GM18520 (cell line): ENCODE results near the gene TXNRD1.
A peak's percentile ranks its signal among the peaks of the same experiment; 100 is the strongest.

Experiments
- ATAC-seq: cut with Tn5 transposase; IDR thresholded peaks from one replicate; pipeline ENCODE4 v1.9.1; 2021; ENCODE audit not compliant: unreplicated experiment

The TXNRD1 gene

GRCh38 chr12:104299842-104300481 is 84.4 kb downstream of the TXNRD1 start:
- no peak for ATAC-seq

- ATAC-seq: peak; percentile 71
Observed at GRCh38 chr12:104303538-104304151, 88.1 kb downstream of the TXNRD1 start, which contains the start of gene EID3. TSS of gene EID3 (plus strand) at chr12:104303739. CDS start at chr12:104303935, 196 bp downstream.

GRCh38 chr12:104304261-104305009 is 88.9 kb downstream of the TXNRD1 start:
- no peak for ATAC-seq

DNA sequence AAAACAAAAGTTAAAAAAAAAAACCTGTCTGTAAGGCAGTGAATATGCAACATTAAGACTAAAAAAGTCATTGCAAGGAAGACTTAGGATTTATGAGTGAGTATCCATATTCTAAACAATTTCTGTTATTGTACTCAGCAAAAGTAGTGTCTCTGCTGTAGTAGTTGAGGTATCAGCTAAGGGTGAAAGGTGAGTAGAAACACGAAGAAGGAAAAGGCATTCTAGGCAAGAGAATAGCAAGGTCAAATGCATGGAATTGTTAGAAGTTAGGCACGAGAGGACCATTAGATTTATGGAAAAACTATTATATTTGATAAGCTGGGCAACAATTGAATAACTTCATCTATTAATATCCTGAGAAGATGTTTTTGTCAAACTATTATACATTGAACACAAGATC is 89.8 kb downstream of the TXNRD1 start:
- ATAC-seq: no peak

DNA sequence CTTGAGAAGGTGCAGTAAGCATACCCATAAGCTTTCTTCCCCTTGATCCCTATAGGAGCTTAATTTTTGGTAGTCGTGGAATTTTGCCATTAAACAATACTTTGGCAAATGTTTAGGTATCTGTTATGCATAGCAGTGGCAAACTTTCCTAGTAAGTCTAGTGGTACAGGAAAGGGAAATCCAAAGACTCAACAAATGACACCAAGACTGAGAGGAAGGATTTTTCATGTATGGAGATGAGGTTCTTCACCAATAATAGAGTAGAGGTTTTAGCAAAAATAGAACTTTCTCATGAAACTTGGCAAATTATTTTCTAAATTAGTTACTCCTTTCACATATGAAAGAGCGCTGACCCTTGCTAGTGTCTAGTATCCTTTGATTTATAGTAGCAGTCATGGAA is 90.8 kb downstream of the TXNRD1 start:
- no peak for ATAC-seq

DNA sequence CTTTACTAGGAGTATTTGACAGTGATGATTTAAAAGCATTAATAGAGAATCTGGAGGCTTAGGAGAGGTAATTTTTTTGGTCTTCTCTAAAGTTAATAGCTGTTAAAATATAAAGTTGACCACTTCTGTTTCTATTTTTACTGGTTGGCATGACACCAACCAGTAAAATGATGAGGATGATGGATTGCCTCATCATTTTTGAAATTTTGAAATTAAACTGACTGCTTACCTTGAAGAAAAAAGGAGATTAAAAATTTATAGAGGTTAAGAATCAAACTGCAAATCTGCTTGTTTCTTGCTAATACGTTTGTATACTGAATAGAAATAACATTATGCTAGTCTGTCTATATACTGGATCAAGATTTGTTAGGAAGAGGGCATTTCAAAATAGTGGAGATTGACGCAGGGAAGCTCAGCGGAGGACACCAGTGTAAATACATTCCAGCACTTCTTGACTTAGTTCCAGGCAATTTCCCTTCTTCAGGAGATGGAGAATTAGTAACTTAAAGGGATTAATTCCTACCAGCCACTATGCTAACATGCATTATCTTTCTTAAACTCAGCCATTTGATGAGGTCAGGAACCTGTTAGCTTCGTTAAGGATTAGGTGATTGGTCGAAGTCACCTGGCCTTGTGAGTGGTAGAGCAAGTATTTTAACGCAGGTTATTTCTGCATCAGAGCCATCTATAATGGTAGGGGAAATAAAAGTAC is 91.5 kb downstream of the TXNRD1 start:
- no peak for ATAC-seq

- no peak for ATAC-seq
Observed at GRCh38 chr12:104307655-104308000, 92.0 kb downstream of the TXNRD1 start.

DNA sequence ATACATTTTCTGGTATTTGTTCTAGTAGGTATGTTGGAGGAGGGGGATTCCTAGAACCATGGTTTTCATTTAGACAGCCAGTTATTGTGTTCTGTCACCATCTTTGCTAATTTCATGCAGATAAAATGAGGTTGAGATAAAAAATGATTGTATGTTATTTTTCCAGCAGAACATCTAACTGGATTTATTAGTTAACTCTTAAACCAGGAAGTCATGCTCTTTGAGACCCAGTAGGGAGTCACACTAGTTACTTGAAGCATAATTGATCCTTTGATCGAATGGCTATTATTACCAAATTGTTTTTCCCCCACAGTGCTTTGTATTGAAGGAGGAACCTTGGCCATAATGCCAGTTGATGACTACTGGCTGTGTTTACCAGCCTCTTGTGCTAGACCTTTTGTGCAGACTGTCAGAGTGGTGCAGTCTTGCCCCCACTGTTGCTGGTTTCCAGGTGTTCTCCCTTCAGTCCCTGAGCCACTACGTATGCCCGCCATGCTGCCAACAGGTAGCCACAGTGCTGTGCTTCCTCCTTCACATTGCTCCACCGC is 93.9 kb downstream of the TXNRD1 start:
- ATAC-seq: no peak

DNA sequence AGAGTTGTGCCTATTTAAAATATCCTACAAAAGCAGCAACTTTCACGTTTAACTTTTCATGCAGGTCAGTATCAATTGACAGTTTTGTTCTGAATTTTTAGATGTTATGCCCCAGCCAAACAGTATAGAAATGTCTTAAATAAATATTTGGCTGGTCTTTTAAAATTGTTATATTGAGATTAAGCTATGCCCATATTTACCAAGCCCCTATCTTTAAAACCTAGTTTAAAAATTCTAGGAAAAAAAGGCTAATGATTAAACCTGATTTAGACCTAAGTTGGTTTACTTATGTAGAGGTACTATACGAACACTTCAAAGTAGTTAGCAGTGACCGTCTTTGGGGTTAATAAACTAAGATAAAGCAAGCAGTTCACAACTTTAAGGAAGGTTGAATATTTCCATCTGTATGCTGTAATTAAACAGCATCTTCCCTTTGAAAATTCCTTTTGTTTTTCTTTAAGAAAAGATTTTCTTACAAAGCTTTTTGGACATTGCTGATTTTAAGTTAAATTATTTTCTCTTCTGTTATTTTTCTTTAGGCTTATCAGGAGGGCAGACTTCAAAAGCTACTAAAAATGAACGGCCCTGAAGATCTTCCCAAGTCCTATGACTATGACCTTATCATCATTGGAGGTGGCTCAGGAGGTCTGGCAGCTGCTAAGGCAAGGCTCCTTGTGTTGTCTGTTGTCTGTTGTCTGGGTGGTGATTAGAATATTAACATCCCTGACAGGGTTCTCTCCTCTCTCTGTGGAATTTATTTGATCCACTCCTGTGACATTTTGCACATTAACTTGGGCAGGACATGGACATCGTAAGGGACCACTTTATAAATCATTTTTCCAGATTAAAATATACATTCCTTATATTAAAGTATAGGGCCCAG is 95.4 kb downstream of the TXNRD1 start:
- ATAC-seq: no peak

DNA sequence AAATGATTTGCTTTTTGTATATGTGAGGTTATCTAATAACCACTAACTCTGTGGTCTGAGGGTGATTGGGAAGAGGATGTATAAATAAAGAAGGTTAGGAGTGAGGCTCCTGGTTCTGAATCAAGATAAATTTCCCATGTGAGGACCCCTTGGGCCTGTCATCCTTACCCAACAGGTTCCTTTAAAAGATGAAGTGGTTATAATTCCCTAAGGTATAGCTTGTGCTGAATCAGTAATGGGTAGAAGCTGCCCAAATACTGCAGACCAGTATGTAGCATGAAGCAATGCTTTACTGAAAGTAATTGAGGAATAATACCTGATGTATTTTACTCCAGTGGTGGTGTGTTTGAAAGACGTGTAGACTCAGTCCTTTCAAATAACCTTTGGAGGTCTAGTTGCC is 96.6 kb downstream of the TXNRD1 start:
- no peak for ATAC-seq

DNA sequence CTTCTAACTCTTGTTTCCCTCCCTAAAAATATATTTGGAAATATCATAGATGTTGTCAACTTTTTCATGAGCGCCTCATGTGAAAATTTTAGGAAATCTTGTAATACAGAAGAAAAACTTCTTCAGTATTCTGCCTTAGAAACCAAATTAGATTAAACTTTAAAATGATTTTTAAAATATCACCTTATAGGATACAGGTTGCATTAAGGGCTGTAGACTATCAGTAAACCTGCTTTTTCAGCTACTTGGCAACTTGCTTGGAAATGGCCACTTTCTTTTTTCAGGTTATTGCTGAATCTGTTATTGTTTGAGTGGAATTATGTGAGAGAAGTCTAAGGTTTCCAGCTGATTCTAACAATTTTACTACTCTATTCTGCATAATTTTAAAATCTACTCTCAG is 97.1 kb downstream of the TXNRD1 start:
- no peak for ATAC-seq

DNA sequence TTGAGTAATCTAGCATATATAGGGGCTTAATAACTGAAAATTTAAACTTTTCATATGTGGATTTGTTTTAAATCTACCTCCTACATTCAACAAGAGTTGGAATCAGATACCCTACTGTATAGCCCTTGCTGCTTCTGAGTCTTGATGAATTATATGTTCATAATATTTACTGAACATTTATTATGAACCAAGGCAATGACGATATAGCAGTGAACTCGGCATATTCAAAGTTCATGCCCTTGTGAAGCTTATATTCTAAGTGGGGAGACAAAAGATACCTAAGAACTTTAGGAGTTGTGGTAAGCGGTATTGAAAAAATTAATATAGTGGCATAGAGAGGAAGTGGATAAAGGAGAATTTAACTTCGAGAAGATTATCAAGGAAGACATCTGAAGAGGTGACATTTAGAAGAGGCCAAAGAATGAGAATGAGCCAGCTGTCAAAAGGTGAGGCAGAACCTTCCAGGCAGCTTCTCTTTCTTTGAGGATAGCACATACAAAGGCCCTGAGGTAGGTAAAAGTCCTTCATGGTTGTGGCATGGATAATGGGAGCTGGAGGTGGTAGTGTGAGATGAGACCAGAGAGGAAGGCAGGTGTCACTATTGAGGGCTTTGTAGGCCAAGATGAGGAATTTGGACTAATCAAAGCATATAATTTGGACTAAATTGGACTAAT is 98.1 kb downstream of the TXNRD1 start:
- no peak for ATAC-seq

DNA sequence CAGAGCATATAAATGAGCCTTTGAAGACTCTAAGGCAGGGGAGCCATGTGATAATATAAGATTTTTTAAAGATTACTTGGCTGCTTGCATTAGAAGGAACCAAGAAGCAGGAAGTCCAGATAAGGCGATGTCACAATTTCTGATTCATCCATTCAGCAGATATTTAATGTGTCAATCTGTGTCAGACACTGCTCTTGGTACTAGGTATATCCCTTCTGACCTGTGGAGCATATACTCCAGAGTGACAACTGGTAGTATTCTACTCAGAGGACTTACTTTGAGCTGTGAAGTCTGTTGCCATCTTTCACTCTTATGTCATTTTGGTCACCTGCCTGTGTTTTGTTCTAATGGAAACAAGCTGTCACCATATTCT is 98.6 kb downstream of the TXNRD1 start:
- ATAC-seq: no peak

GRCh38 chr12:104315326-104316224 is 100.0 kb downstream of the TXNRD1 start:
- ATAC-seq: no peak

GRCh38 chr12:104316936-104317335 is 101.4 kb downstream of the TXNRD1 start:
- ATAC-seq: no peak

- ATAC-seq: no peak
Observed at GRCh38 chr12:104317538-104318210, 102.1 kb downstream of the TXNRD1 start.

- no peak for ATAC-seq
Observed at GRCh38 chr12:104319028-104319427, 103.4 kb downstream of the TXNRD1 start.

DNA sequence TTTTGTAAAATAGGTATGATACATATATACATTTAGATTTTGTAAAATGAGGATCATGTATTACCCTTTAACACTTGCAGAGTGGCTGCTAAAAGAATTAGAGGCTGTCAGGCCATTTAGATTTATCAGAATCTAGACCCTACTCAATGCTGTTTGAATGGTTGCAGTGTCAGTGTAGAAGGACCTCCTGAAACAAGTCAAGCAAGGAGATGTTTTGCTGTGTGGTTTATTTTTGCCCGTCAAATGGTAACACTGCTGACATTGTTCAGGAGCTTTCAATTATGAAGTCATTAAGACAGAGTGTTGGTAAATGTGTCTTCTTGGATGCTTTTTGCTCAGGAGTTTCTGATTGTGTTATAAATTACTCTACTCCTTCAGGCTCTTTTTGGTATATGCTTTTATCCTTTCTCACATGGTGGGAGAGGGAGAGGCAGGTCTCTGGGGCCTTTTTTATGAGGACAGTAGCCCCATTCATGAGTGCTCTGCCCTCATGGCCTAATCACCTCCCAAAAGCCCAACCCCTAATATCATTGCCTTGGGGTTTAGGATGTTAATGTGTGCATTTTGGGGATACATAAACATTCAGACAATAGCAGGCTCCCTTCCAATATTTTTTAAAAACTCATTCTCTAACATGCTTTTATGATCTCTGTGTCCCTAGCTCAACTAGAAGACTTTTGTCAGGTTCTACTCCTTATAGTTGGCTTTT is 104.5 kb downstream of the TXNRD1 start:
- ATAC-seq: no peak
